ENCODE results near the gene RND2. TPM values are rescaled to one million over a fixed set of nuclear protein-coding genes. Genes with fewer than 3 reads are reported as not detected.

RND2 gene
- total and polyA plus RNA-seq, 2 of the 13 experiments (the other 11 are each of a cell fraction or from before 2014, with no cell fraction given) = 0.05 to 0.11 TPM

- TF ChIP-seq ZNF329 (CRISPR knock-in tag; IDR thresholded peaks at IDR 0.05; ENCODE audit: low read depth) = no peak
- no peak for TF ChIP-seq ZNF484 (CRISPR knock-in tag; IDR thresholded peaks at IDR 0.05; ENCODE audit: borderline replicate concordance, low read depth)
- TF ChIP-seq ZIK1 (CRISPR knock-in tag; IDR thresholded peaks at IDR 0.05; ENCODE audit: borderline replicate concordance, low read depth) = no peak
- TF ChIP-seq THAP11 (CRISPR knock-in tag; IDR thresholded peaks at IDR 0.05) = peak; percentile 87
- TF ChIP-seq RXRB (CRISPR knock-in tag; IDR thresholded peaks at IDR 0.05; ENCODE audit: borderline replicate concordance) = peak; percentile 93
- TF ChIP-seq ATM (IDR thresholded peaks at IDR 0.05; ENCODE audit: borderline replicate concordance) = no peak
- no peak; the same call in 1 of the 2 replicates for TF ChIP-seq SNAPC5 (CRISPR knock-in tag; IDR thresholded peaks at IDR 0.05; ENCODE audit: borderline replicate concordance)
- peak; percentile 71; the same call in 1 of the 2 replicates for TF ChIP-seq JUND (CRISPR knock-in tag; IDR thresholded peaks at IDR 0.05)
- no peak for TF ChIP-seq HNRNPUL1 (IDR thresholded peaks at IDR 0.05; ENCODE audit: low read depth, low read length)
- TF ChIP-seq RFX5 (IDR thresholded peaks at IDR 0.05; ENCODE audit: low read depth, low read length) = no peak
- peak; percentile 76 for TF ChIP-seq CBFB (CRISPR knock-in tag; IDR thresholded peaks at IDR 0.05)
- TF ChIP-seq BCL3 (CRISPR knock-in tag; IDR thresholded peaks at IDR 0.05) = no peak
- no peak for TF ChIP-seq ZNF546 (CRISPR knock-in tag; conservative IDR thresholded peaks at IDR 0.05)
- TF ChIP-seq RBM39 (IDR thresholded peaks at IDR 0.05; ENCODE audit: low read depth, low read length, poor library complexity, severe bottlenecking) = no peak
- no peak for TF ChIP-seq ZNF136 (CRISPR knock-in tag; IDR thresholded peaks at IDR 0.05; ENCODE audit: low read depth)
- no peak for TF ChIP-seq PRDM4 (CRISPR knock-in tag; IDR thresholded peaks at IDR 0.05; ENCODE audit: borderline replicate concordance)
- TF ChIP-seq ZNF101 (CRISPR knock-in tag; IDR thresholded peaks at IDR 0.05; ENCODE audit: borderline replicate concordance, low read depth) = no peak
- TF ChIP-seq NR1H2 (CRISPR knock-in tag; IDR thresholded peaks at IDR 0.05; ENCODE audit: borderline replicate concordance, low read depth) = no peak; the same call in 1 of the 2 replicates
- peak; percentile 97 for TF ChIP-seq TBX2 (CRISPR knock-in tag; IDR thresholded peaks at IDR 0.05; ENCODE audit: borderline replicate concordance)
- TF ChIP-seq SNAPC2 (CRISPR knock-in tag; IDR thresholded peaks at IDR 0.05) = no peak
- TF ChIP-seq ZNF513 (CRISPR knock-in tag; conservative IDR thresholded peaks at IDR 0.05) = no peak
- TF ChIP-seq PAF1 (CRISPR knock-in tag; IDR thresholded peaks at IDR 0.05) = no peak
These were observed 43.7 kb downstream of the RND2 start (continued) for GRCh38 chr17:43068570-43069367.

All from HepG2 (cell line).